ENCODE data around the gene DNASE2B.

The DNASE2B gene

GRCh38 chr1:84353695-84354094 is 44.6 kb upstream of the DNASE2B start:
- ChIA-PET POLR2A (no interaction called here), CTCF (no interaction called here)
- no peak for DNase-seq (ENCODE audit: low read depth, low spot score)
- no peak overlapping the region for H3K4me3 ChIP-seq (ENCODE audit: low read depth, low read length)
- no peak for TF ChIP-seq CTCF (IDR thresholded peaks at IDR 0.05; ENCODE audit: insufficient read depth, low read length, missing control alignments)

- no peak for DNase-seq (ENCODE audit: low read depth, low spot score)
- CTCF ChIA-PET, result interaction anchor here (1.1 kb wide), 1 partner anchor 21 kb away, joined by 5 read pairs; no protein-coding TSS in a partner anchor
- POLR2A ChIA-PET, result no interaction called here
- TF ChIP-seq CTCF (IDR thresholded peaks at IDR 0.05; ENCODE audit: insufficient read depth, low read length, missing control alignments), result no peak
- H3K4me3 ChIP-seq (ENCODE audit: low read depth, low read length), result no peak overlapping the region
These were observed 42.7 kb upstream of the DNASE2B start for GRCh38 chr1:84355556-84355955.

GRCh38 chr1:84356881-84357280 is 41.4 kb upstream of the DNASE2B start:
- H3K4me3 ChIP-seq (ENCODE audit: low read depth, low read length), result no peak overlapping the region
- CTCF ChIA-PET, result no interaction called here
- POLR2A ChIA-PET, result no interaction called here
- DNase-seq (ENCODE audit: low read depth, low spot score), result no peak
- no peak for TF ChIP-seq CTCF (IDR thresholded peaks at IDR 0.05; ENCODE audit: insufficient read depth, low read length, missing control alignments)

- POLR2A ChIA-PET, result no interaction called here
- no peak for TF ChIP-seq CTCF (IDR thresholded peaks at IDR 0.05; ENCODE audit: insufficient read depth, low read length, missing control alignments)
- no peak overlapping the region for H3K4me3 ChIP-seq (ENCODE audit: low read depth, low read length)
- CTCF ChIA-PET, result no interaction called here
- DNase-seq (ENCODE audit: low read depth, low spot score), result no peak
These were observed 39.6 kb upstream of the DNASE2B start for GRCh38 chr1:84358695-84359094.

GRCh38 chr1:84360316-84360715 is 38.0 kb upstream of the DNASE2B start:
- ChIA-PET POLR2A (no interaction called here), CTCF (interaction anchor here (1.0 kb wide), 1 partner anchor 14 kb away, joined by 4 read pairs; no protein-coding TSS in a partner anchor)
- no peak for DNase-seq (ENCODE audit: low read depth, low spot score)
- no peak for TF ChIP-seq CTCF (IDR thresholded peaks at IDR 0.05; ENCODE audit: insufficient read depth, low read length, missing control alignments)
- H3K4me3 ChIP-seq (ENCODE audit: low read depth, low read length), result no peak overlapping the region

- DNase-seq (ENCODE audit: low read depth, low spot score), result no peak
- ChIA-PET CTCF (no interaction called here), POLR2A (no interaction called here)
- no peak overlapping the region for H3K4me3 ChIP-seq (ENCODE audit: low read depth, low read length)
- TF ChIP-seq CTCF (IDR thresholded peaks at IDR 0.05; ENCODE audit: insufficient read depth, low read length, missing control alignments), result no peak
These were observed 36.5 kb upstream of the DNASE2B start for GRCh38 chr1:84361796-84362195.

Measured in AG04449 (cell line).